DOHH2 (cell line): Measurements from ENCODE around the gene FLRT1.

Experiments used
- H3F3A ChIP-seq: fragments of 200-600 bp; sonication (generic), shearing (Covaris generic); 2 replicates; pipeline ENCODE4 v1.6.0; 2016; ENCODE audit warnings: antibody characterized with exemption, mild to moderate bottlenecking; ENCODE audit not compliant: control insufficient read depth, insufficient read depth
- H3K27ac ChIP-seq: fragments of 200-600 bp; sonication (generic); 2 replicates; pipeline ENCODE4 v1.5.1; 2014; ENCODE audit warnings: low read depth, mild to moderate bottlenecking, low read length, moderate library complexity
- H3K27me3 ChIP-seq: fragments of 200-600 bp; sonication (generic); 2 replicates; pipeline ENCODE4 v1.6.1; 2014; ENCODE audit warnings: mild to moderate bottlenecking, low read length, mixed read lengths; ENCODE audit not compliant: control insufficient read depth
- H3K36me3 ChIP-seq: fragments of 200-600 bp; sonication (generic); 2 replicates; pipeline ENCODE4 v1.6.1; 2014; ENCODE audit warnings: mild to moderate bottlenecking, low read length, moderate library complexity, mixed read lengths; ENCODE audit not compliant: control insufficient read depth
- H3K4me1 ChIP-seq: fragments of 200-600 bp; sonication (generic); 2 replicates; pipeline ENCODE4 v1.6.1; 2014; ENCODE audit warnings: mild to moderate bottlenecking, low read length, mixed read lengths; ENCODE audit not compliant: control insufficient read depth
- H3K4me2 ChIP-seq: fragments of 200-600 bp; sonication (generic); 2 replicates; pipeline ENCODE4 v1.6.0; 2014; ENCODE audit warnings: mild to moderate bottlenecking, low read length, moderate library complexity
- H3K4me3 ChIP-seq: fragments of 200-600 bp; sonication (generic); 2 replicates; pipeline ENCODE4 v1.5.1; 2014; ENCODE audit warnings: mild to moderate bottlenecking, low read length, mixed read lengths
- H3K79me2 ChIP-seq: fragments of 200-600 bp; sonication (generic); 2 replicates; pipeline ENCODE4 v1.6.1; 2014; ENCODE audit warnings: mild to moderate bottlenecking, low read length, mixed read lengths; ENCODE audit not compliant: control insufficient read depth
- H3K9me2 ChIP-seq: fragments of 200-600 bp; sonication (generic); replicated peaks from 2 replicates; pipeline ENCODE4 v1.6.1; 2014; ENCODE audit warnings: mild to moderate bottlenecking, low read length, mixed read lengths; ENCODE audit not compliant: control insufficient read depth
- H3K9me3 ChIP-seq: fragments of 200-600 bp; sonication (generic); 2 replicates; pipeline ENCODE4 v1.6.1; 2014; ENCODE audit warnings: antibody characterized with exemption, low read length, mixed read lengths; ENCODE audit not compliant: control insufficient read depth, insufficient read depth
- H4K20me1 ChIP-seq: fragments of 200-600 bp; sonication (generic); 2 replicates; pipeline ENCODE4 v1.6.0; 2014; ENCODE audit warnings: low read depth, mild to moderate bottlenecking, antibody characterized with exemption, low read length, moderate library complexity; ENCODE audit not compliant: control insufficient read depth, insufficient read depth
- EZH2phosphoT487 ChIP-seq: fragments of 200-600 bp; sonication (generic); IDR thresholded peaks from 2 replicates; pipeline ENCODE4 v1.6.1; 2017; ENCODE audit warnings: borderline replicate concordance, mild to moderate bottlenecking, antibody characterized with exemption, low read length, moderate library complexity, mixed read lengths
- TF ChIP-seq, protein P1 (sequence below): fragments of 200-600 bp; sonication (generic); IDR thresholded peaks from one replicate; pipeline ENCODE4 v1.5.1; 2014; ENCODE audit warnings: antibody characterized with exemption, mild to moderate bottlenecking, low read depth, low read length; ENCODE audit not compliant: poor library complexity, severe bottlenecking

Gene FLRT1

DNA sequence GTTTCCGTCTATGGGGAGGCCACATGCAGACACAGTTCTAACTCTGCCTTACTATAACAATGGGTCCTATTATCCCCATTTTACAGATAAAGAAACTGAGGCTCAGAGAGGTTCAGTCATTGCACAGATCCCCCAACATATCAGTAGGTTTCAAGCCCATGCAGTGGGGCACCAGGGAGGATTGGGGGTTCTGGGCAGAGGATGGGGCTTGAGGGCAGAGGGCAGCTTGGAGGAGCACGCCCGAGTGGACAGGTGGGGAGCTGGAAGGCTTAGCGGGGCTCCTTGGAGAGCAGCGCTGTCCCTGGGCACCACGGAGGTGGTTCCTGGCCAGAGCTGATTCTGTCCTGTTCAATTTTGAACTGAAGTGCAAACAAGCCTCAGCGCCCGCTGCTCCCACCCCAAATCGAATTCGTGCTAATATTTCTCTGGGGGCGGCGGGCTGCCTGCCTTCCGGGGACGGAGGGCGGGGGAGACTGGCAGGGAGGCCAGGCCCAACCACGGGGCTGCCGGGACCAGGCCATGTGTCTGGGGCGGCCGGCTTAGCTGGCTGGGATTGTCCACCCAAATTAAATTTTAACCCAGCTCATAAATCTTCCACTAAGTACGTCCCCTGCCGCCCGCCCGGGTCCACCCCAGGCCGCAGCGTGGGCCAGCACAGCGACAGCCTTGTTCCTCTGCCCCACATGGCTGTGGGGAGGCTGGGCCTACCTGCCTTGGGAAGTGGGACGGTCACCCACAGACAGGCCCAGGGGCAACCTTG lies 49.4 kb downstream of the FLRT1 start:
- no peaks in the 10 kb centered on the region for H3K4me1 ChIP-seq
- no peak overlapping the region for H3K27ac ChIP-seq
- no peaks in the 10 kb centered on the region for H3K79me2 ChIP-seq
- no peaks in the 10 kb centered on the region for H3K36me3 ChIP-seq
- no peak overlapping the region for H3K4me3 ChIP-seq
- H3K4me2 ChIP-seq, result no peak overlapping the region
- TF ChIP-seq EZH2phosphoT487, result no peak
- TF ChIP-seq, protein P1, sequence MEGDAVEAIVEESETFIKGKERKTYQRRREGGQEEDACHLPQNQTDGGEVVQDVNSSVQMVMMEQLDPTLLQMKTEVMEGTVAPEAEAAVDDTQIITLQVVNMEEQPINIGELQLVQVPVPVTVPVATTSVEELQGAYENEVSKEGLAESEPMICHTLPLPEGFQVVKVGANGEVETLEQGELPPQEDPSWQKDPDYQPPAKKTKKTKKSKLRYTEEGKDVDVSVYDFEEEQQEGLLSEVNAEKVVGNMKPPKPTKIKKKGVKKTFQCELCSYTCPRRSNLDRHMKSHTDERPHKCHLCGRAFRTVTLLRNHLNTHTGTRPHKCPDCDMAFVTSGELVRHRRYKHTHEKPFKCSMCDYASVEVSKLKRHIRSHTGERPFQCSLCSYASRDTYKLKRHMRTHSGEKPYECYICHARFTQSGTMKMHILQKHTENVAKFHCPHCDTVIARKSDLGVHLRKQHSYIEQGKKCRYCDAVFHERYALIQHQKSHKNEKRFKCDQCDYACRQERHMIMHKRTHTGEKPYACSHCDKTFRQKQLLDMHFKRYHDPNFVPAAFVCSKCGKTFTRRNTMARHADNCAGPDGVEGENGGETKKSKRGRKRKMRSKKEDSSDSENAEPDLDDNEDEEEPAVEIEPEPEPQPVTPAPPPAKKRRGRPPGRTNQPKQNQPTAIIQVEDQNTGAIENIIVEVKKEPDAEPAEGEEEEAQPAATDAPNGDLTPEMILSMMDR, result no peak
- no peaks in the 10 kb centered on the region for H3K27me3 ChIP-seq
- no peaks in the 10 kb centered on the region for H3K9me3 ChIP-seq
- H4K20me1 ChIP-seq, result peaks cover 7% of the 10 kb centered on the region
- no peaks in the 10 kb centered on the region for H3K9me2 ChIP-seq
- H3F3A ChIP-seq, result no peaks in the 10 kb centered on the region
